ENCODE results near the gene IL22. TPM values are rescaled to one million over a fixed set of nuclear protein-coding genes. Genes with fewer than 3 reads are reported as not detected.

IL22 gene
- total RNA-seq, 1 donor from 2014 or later, result not detected

DNA sequence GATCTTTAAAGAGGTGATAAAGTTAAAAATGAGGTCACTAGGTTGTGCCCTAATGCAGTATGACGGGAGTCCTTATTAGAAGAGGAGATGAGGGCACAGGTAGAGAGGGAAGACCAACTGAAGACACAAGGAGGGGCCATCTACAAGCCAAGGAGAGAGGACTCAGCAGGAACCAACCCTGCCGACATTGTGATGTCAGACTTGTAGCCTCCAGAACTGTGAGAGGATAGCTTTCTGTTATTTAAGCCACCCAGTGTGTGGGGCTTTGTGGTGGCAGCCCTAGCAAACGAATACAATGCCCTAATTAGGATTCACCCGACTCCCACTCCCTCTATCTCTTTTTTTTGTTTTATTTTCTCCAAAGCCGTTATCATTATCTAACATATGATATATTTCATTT lies 19.9 kb downstream of the IL22 start:
- Mint-ChIP-seq H3K27me3 (peaks cover 17% of the 10 kb centered on the region), H3K9me3 (ENCODE audit: low read depth) (no peaks in the 10 kb centered on the region), H3K4me1 (ENCODE audit: low read depth) (no peaks in the 10 kb centered on the region), H3K36me3 (ENCODE audit: insufficient read depth) (no peaks in the 10 kb centered on the region), H3K27ac (no peak overlapping the region), H3K4me3 (ENCODE audit: low read depth) (no peak overlapping the region)
- TF ChIP-seq, protein P1, sequence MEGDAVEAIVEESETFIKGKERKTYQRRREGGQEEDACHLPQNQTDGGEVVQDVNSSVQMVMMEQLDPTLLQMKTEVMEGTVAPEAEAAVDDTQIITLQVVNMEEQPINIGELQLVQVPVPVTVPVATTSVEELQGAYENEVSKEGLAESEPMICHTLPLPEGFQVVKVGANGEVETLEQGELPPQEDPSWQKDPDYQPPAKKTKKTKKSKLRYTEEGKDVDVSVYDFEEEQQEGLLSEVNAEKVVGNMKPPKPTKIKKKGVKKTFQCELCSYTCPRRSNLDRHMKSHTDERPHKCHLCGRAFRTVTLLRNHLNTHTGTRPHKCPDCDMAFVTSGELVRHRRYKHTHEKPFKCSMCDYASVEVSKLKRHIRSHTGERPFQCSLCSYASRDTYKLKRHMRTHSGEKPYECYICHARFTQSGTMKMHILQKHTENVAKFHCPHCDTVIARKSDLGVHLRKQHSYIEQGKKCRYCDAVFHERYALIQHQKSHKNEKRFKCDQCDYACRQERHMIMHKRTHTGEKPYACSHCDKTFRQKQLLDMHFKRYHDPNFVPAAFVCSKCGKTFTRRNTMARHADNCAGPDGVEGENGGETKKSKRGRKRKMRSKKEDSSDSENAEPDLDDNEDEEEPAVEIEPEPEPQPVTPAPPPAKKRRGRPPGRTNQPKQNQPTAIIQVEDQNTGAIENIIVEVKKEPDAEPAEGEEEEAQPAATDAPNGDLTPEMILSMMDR (IDR thresholded peaks at IDR 0.05; ENCODE audit: unreplicated experiment), result no peak
- DNase-seq (ENCODE audit: low spot score, unreplicated experiment), result no peak

DNA sequence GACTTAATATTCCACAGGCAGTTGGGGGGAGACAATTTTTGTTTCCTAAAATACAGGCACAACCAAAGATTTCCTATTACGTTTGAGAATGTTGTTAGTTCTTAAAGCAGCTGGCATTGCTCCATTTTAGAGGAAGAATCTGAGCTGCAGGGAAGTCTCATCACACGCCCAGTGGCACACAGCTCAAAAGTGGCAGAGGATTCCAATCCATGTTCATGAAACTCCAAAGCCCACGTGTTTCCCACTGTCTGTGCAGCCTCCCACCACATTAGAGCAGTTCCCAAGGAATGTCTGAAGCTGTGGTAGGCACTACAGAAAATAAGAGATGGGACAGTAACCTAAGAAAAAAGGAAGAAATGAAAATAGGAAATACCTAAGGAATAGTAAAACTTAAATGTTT lies 21.7 kb downstream of the IL22 start:
- H3K27ac Mint-ChIP-seq, result no peak overlapping the region
- H3K4me3 Mint-ChIP-seq (ENCODE audit: low read depth), result no peak overlapping the region
- H3K36me3 Mint-ChIP-seq (ENCODE audit: insufficient read depth), result no peaks in the 10 kb centered on the region
- no peaks in the 10 kb centered on the region for H3K4me1 Mint-ChIP-seq (ENCODE audit: low read depth)
- DNase-seq (ENCODE audit: low spot score, unreplicated experiment), result no peak
- TF ChIP-seq, protein P1 (IDR thresholded peaks at IDR 0.05; ENCODE audit: unreplicated experiment), result no peak
- H3K27me3 Mint-ChIP-seq, result peaks cover 17% of the 10 kb centered on the region
- no peaks in the 10 kb centered on the region for H3K9me3 Mint-ChIP-seq (ENCODE audit: low read depth)

DNA sequence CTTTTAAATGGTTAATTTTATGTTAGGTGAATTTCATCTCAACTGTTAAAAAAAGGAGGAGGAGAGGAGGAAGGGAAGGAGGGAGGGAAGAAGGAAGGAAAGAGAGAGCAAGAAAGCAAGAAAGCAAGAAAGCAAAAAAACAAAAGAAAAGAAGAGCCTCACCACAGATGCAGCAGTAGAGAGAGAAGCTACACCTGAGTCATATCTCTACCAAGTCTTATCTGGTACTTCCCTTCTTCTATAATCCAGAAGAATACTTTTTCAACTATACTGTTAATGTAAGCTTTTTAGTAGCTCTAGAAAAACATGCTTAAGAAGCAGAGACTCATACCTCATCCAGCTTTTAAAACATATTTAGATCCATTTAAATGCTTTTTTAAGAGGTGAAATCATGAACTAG lies 22.2 kb downstream of the IL22 start:
- no peaks in the 10 kb centered on the region for H3K36me3 Mint-ChIP-seq (ENCODE audit: insufficient read depth)
- H3K4me1 Mint-ChIP-seq (ENCODE audit: low read depth), result no peaks in the 10 kb centered on the region
- H3K27ac Mint-ChIP-seq, result no peak overlapping the region
- DNase-seq (ENCODE audit: low spot score, unreplicated experiment), result no peak
- H3K27me3 Mint-ChIP-seq, result peaks cover 17% of the 10 kb centered on the region
- no peaks in the 10 kb centered on the region for H3K9me3 Mint-ChIP-seq (ENCODE audit: low read depth)
- no peak overlapping the region for H3K4me3 Mint-ChIP-seq (ENCODE audit: low read depth)
- TF ChIP-seq, protein P1 (IDR thresholded peaks at IDR 0.05; ENCODE audit: unreplicated experiment), result no peak

DNA sequence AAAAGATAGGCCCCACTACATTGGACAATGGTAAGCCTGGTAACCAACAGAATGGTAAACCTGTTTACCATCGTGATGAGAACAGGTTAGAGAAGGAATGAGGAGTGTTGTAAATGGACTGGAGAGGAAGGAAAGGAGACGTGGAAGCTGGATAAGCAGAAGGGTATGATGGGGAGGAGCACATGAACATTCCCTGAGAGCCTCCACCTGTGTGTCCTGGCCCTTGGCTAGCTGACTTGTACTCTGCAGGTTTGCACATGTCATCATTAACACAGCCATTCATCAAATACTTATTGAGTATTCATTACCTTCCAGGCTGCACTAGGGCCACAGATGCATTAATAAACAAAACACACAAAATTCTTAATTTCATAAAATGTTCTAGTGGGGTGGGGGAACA lies 23.4 kb downstream of the IL22 start:
- H3K4me1 Mint-ChIP-seq (ENCODE audit: low read depth), result no peaks in the 10 kb centered on the region
- H3K36me3 Mint-ChIP-seq (ENCODE audit: insufficient read depth), result no peaks in the 10 kb centered on the region
- peaks cover 14% of the 10 kb centered on the region for H3K27me3 Mint-ChIP-seq
- H3K4me3 Mint-ChIP-seq (ENCODE audit: low read depth), result no peak overlapping the region
- DNase-seq (ENCODE audit: low spot score, unreplicated experiment), result no peak
- H3K27ac Mint-ChIP-seq, result no peak overlapping the region
- TF ChIP-seq, protein P1 (IDR thresholded peaks at IDR 0.05; ENCODE audit: unreplicated experiment), result no peak
- no peaks in the 10 kb centered on the region for H3K9me3 Mint-ChIP-seq (ENCODE audit: low read depth)

DNA sequence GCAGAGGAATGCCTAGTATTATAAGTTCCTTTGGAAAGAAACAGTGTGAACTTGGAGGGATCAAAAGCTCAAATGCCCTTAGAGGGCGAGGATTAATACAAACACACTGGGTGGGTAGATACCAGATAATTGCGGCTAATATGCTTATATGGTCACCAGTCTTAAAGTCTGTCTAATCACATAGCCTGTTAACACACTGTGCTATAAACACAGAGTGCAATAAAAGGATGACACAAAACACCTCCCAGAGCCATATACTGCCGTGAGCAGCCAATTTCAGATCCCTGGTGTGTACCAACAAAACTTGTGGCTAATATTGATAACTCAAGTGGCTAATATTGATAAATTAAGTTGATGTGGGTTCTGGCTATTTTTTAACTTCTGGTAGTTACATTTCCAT lies 26.0 kb downstream of the IL22 start:
- H3K4me3 Mint-ChIP-seq (ENCODE audit: low read depth), result no peak overlapping the region
- DNase-seq (ENCODE audit: low spot score, unreplicated experiment), result no peak
- peaks cover 3% of the 10 kb centered on the region for H3K4me1 Mint-ChIP-seq (ENCODE audit: low read depth)
- TF ChIP-seq, protein P1 (IDR thresholded peaks at IDR 0.05; ENCODE audit: unreplicated experiment), result no peak
- H3K9me3 Mint-ChIP-seq (ENCODE audit: low read depth), result no peaks in the 10 kb centered on the region
- H3K36me3 Mint-ChIP-seq (ENCODE audit: insufficient read depth), result no peaks in the 10 kb centered on the region
- H3K27me3 Mint-ChIP-seq, result no peaks in the 10 kb centered on the region
- no peak overlapping the region for H3K27ac Mint-ChIP-seq

All from progenitor cell of endocrine pancreas (in vitro differentiated cells).